AG09309 (cell line): ENCODE data around the gene KLC1.

ENCODE experiments used
- DNase-seq: peaks from one replicate; pipeline ENCODE4 v3.0.0-alpha.2; 2010; ENCODE audit warnings: low read depth
- H3K4me3 ChIP-seq: 2 replicates; pipeline ENCODE4 v1.5.1; 2011; ENCODE audit warnings: mild to moderate bottlenecking, low read depth, low read length, moderate library complexity; ENCODE audit not compliant: control insufficient read depth
- TF ChIP-seq, protein P1 (sequence below): IDR thresholded peaks from 2 replicates; pipeline ENCODE4 v1.5.1; 2011; ENCODE audit warnings: mild to moderate bottlenecking, low read depth, low read length, inconsistent platforms; ENCODE audit not compliant: insufficient read depth, control insufficient read depth; ENCODE audit errors: missing control alignments

Gene KLC1

GRCh38 chr14:103700753-103701490, 71.9 kb downstream of the KLC1 start:
- no peak for DNase-seq
- no peak overlapping the region for H3K4me3 ChIP-seq
- TF ChIP-seq, protein P1, sequence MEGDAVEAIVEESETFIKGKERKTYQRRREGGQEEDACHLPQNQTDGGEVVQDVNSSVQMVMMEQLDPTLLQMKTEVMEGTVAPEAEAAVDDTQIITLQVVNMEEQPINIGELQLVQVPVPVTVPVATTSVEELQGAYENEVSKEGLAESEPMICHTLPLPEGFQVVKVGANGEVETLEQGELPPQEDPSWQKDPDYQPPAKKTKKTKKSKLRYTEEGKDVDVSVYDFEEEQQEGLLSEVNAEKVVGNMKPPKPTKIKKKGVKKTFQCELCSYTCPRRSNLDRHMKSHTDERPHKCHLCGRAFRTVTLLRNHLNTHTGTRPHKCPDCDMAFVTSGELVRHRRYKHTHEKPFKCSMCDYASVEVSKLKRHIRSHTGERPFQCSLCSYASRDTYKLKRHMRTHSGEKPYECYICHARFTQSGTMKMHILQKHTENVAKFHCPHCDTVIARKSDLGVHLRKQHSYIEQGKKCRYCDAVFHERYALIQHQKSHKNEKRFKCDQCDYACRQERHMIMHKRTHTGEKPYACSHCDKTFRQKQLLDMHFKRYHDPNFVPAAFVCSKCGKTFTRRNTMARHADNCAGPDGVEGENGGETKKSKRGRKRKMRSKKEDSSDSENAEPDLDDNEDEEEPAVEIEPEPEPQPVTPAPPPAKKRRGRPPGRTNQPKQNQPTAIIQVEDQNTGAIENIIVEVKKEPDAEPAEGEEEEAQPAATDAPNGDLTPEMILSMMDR, result no peak

- TF ChIP-seq, protein P1, result no peak
- H3K4me3 ChIP-seq, result no peak overlapping the region
Measured at GRCh38 chr14:103702095-103702494, 73.1 kb downstream of the KLC1 start.

DNA sequence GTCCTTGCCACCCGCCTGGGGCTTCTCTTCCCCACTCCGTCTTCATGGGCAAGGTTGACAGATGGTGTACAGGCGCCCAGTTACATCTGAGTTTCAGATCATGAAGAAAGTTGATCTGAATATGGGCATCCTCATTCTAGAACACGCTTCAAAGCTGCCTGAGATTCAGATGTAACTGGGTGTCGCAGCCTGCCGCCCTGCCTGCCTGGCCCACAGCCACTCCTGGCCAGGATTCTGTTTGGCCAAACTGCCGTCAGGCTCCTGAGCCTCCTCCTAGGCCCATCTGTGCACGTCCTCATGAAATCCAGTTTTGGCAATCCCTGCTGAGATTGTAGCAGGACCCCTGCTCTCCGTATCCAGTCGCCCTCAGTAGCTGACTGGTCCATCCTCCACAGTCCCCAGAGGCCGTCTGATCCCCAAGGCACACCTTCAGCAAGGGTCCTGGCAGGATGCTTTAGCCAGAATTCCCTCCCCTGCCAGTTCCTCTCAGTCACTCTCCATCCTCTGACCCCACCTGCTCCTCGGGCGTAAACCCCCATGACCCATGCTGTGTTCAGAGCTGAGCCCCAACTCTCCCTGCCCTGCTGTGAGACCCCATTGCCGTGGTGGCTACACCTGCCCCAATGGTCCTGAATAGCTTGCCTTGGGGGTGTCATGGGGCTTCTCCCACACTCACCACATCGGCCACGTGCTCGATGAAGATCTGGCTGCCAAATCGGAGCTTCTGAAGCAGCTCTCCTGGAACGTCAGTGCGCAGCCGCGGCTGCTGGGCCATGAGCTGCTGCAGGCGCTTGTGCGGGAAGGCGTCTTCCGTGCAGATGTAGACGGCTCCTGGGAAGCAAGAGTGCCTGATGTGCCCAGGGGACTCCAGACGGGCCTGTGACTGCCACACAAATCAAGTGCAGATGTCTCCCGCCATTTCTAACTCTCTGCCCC, 73.8 kb downstream of the KLC1 start:
- TF ChIP-seq, protein P1, result no peak
- no peak for DNase-seq

More at GRCh38 chr14:103702095-103702494, 73.1 kb downstream of the KLC1 start:
- DNase-seq, result no peak

DNA sequence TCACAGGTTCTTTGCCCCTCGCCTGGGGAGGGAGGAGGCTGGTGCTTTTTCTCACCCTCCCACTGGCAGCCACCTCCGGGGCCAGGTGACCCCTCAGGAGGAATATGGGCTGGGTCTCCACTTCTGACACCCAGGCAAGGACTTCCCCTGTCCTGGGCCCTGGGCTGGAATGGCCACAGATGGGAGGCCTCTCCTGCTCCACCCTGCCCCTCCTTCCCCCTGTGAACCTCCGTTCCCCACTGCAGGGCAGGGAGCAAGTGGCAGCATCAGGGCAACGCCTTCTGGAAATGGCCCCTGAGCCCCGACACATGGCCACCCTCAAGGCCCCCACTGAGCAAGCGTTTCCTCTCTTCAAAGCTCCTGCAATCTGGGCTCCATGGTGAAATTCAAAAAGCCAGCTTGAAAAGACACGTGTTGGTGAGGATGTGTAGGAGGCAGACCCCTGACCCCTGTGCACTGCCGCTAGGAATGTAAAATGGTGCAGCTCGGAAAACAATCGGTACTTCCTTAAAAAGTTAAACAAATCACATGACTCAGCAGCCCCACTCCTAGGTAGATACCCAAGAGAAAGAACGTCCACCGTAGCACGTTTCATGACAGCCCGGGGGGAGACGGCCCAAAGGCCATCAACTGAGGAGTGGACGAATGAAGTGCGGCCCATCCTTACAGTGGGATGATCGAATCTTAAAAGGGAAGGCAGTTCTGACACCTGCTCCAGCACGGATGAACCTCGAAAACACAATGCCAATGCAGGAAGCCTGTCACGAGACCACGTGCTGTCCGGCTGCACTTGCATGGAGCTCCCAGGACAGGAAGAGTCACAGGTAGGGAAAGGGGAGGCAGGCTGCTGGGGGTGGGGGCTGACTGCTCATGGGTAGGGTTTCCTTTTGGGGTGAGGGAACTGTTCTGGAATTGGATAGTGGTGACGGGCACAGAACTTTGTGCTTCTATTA, 74.7 kb downstream of the KLC1 start:
- no peak for DNase-seq
- no peak overlapping the region for H3K4me3 ChIP-seq
- TF ChIP-seq, protein P1, result no peak

More for the DNA sequence above, 73.8 kb downstream of the KLC1 start:
- no peak overlapping the region for H3K4me3 ChIP-seq

DNA sequence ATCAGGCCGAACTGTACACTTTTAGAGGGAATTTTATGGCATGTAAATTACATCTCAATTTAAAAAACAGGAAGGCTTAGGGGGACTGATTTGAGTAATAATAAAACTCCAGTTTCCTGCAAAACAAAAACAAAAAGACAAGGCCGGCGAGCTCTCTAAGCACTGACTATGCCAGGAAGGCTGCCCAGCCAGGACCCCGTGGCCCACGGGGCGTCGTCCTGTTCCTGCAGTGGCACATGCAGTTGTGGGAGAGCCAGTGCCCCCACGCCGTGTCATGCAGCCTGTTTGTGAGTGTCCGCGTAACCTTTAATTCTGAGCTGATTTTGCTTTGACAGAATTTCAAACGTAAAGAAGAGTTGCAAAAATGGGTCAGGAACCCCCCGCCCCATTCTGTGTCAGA, 75.7 kb downstream of the KLC1 start:
- DNase-seq, result no peak
- H3K4me3 ChIP-seq, result no peak overlapping the region
- TF ChIP-seq, protein P1, result no peak

DNA sequence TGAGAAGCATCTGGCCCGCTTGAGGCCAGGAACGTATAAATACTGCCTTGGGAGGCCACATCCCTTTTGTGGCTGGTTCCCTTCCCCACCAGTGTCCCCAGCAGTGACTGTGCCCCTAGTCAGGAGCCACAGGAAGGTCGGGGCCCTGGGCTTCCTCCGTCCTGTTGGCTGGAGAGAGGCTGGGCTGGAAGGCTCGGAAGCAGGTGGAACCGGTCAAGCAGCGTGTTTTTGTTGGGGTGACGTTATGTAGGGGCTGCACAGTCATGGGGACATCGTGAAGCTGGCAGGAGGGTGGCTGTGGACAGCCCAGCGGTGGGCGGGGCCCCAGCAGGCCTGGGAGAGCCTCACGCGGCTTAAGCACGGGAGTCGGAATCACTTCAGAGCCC, 76.1 kb downstream of the KLC1 start:
- TF ChIP-seq, protein P1, result no peak
- no peak overlapping the region for H3K4me3 ChIP-seq
- DNase-seq, result no peak
